OCI-LY3 (cell line): ENCODE measurements around the gene FBLIM1.

Source experiments
- H2AFZ ChIP-seq: fragments of 200-600, 300-600 bp; shearing (Covaris generic); 2 replicates; pipeline ENCODE4 v1.6.0; 2014; ENCODE audit warnings: antibody characterized with exemption, low read depth, low read length
- H3K27ac ChIP-seq: fragments of 200-600, 300-600 bp; sonication (generic); 2 replicates; pipeline ENCODE4 v1.5.1; 2014; ENCODE audit warnings: mild to moderate bottlenecking, low read length, moderate library complexity, mixed read lengths
- H3K27me3 ChIP-seq: fragments of 200-600, 300-600 bp; sonication (generic); 2 replicates; pipeline ENCODE4 v1.6.1; 2014; ENCODE audit warnings: low read depth, low read length, mixed read lengths
- H3K36me3 ChIP-seq: fragments of 200-600, 300-600 bp; sonication (generic); replicated peaks from 2 replicates; pipeline ENCODE3; 2014; ENCODE audit warnings: low read depth, low read length, mixed read lengths
- H3K4me1 ChIP-seq: fragments of 300-600, 200-600 bp; sonication (generic); 2 replicates; pipeline ENCODE4 v1.6.1; 2014; ENCODE audit warnings: low read length, mixed read lengths
- H3K4me2 ChIP-seq: fragments of 200-600, 300-600 bp; sonication (generic); 2 replicates; pipeline ENCODE4 v1.6.1; 2014; ENCODE audit warnings: low read length, mixed read lengths
- H3K4me3 ChIP-seq: fragments of 300-600, 200-600 bp; sonication (generic); 2 replicates; pipeline ENCODE4 v1.5.1; 2014; ENCODE audit warnings: antibody characterized with exemption, mild to moderate bottlenecking, low read length, moderate library complexity
- H3K79me2 ChIP-seq: fragments of 300-600, 200-600 bp; shearing (Covaris generic); 2 replicates; pipeline ENCODE4 v1.6.1; 2014; ENCODE audit warnings: mild to moderate bottlenecking, low read length, mixed read lengths
- H3K9ac ChIP-seq: fragments of 300-600, 200-600 bp; shearing (Covaris generic); 2 replicates; pipeline ENCODE4 v1.6.0; 2014; ENCODE audit warnings: mild to moderate bottlenecking, low read length, moderate library complexity
- H3K9me3 ChIP-seq: fragments of 200-600, 300-600 bp; shearing (Covaris generic); 2 replicates; pipeline ENCODE4 v1.6.1; 2014; ENCODE audit warnings: low read length, mixed read lengths; ENCODE audit not compliant: insufficient read depth
- H4K20me1 ChIP-seq: fragments of 200-600, 300-600 bp; sonication (generic); 2 replicates; pipeline ENCODE4 v1.6.1; 2016; ENCODE audit warnings: low read length, mixed read lengths; ENCODE audit not compliant: insufficient read depth
- CTCF ChIP-seq: fragments of 200-600, 300-600 bp; sonication (generic); IDR thresholded peaks from 2 replicates; pipeline ENCODE4 v1.5.1; 2014; ENCODE audit warnings: antibody characterized with exemption, low read length, low read depth
- EZH2phosphoT487 ChIP-seq: fragments of 200-600 bp; shearing (Covaris generic); IDR thresholded peaks from 2 replicates; pipeline ENCODE4 v1.6.1; 2018; ENCODE audit warnings: antibody characterized with exemption, mixed run types, low read depth

FBLIM1 gene

GRCh38 chr1:15751717-15752116, 6.9 kb upstream of the FBLIM1 start:
- H3K36me3 ChIP-seq = no peaks in the 10 kb centered on the region
- no peaks in the 10 kb centered on the region for H4K20me1 ChIP-seq
- no peak overlapping the region for H3K4me2 ChIP-seq
- H3K27ac ChIP-seq = no peak overlapping the region
- H3K9me3 ChIP-seq = no peaks in the 10 kb centered on the region
- H3K79me2 ChIP-seq = no peaks in the 10 kb centered on the region
- H2AFZ ChIP-seq = no peak overlapping the region
- H3K4me3 ChIP-seq = no peak overlapping the region
- no peaks in the 10 kb centered on the region for H3K4me1 ChIP-seq
- no peak overlapping the region for H3K9ac ChIP-seq
- no peaks in the 10 kb centered on the region; the same call in 1 of the 2 replicates for H3K27me3 ChIP-seq
- TF ChIP-seq CTCF (no peak), EZH2phosphoT487 (no peak)

GRCh38 chr1:15753776-15754175, 4.8 kb upstream of the FBLIM1 start:
- Histone ChIP-seq H3K9ac (no peak overlapping the region), H3K27ac (no peak overlapping the region), H3K79me2 (no peaks in the 10 kb centered on the region), H3K9me3 (no peaks in the 10 kb centered on the region), H2AFZ (no peak overlapping the region), H3K4me3 (no peak overlapping the region), H3K27me3 (peaks cover 5% of the 10 kb centered on the region; the same call in 1 of the 2 replicates), H4K20me1 (no peaks in the 10 kb centered on the region), H3K4me1 (no peaks in the 10 kb centered on the region), H3K4me2 (no peak overlapping the region), H3K36me3 (no peaks in the 10 kb centered on the region)
- TF ChIP-seq CTCF (no peak), EZH2phosphoT487 (no peak)

- Histone ChIP-seq H3K9ac (no peak overlapping the region), H2AFZ (no peak overlapping the region), H4K20me1 (no peaks in the 10 kb centered on the region), H3K27me3 (peaks cover 5% of the 10 kb centered on the region; the same call in 1 of the 2 replicates), H3K9me3 (no peaks in the 10 kb centered on the region), H3K36me3 (no peaks in the 10 kb centered on the region), H3K4me3 (no peak overlapping the region), H3K4me2 (no peak overlapping the region), H3K27ac (no peak overlapping the region), H3K4me1 (no peaks in the 10 kb centered on the region), H3K79me2 (no peaks in the 10 kb centered on the region)
- TF ChIP-seq CTCF = no peak
- no peak for TF ChIP-seq EZH2phosphoT487
Measured at GRCh38 chr1:15755021-15755645, 3.5 kb upstream of the FBLIM1 start.

GRCh38 chr1:15755646-15756040, 3.0 kb upstream of the FBLIM1 start:
- Histone ChIP-seq H3K9me3 (no peaks in the 10 kb centered on the region), H3K27ac (no peak overlapping the region), H3K9ac (no peak overlapping the region), H3K4me1 (no peaks in the 10 kb centered on the region), H3K79me2 (no peaks in the 10 kb centered on the region), H3K4me3 (no peak overlapping the region), H2AFZ (no peak overlapping the region), H3K36me3 (no peaks in the 10 kb centered on the region), H3K27me3 (peaks cover 5% of the 10 kb centered on the region; the same call in 1 of the 2 replicates), H3K4me2 (no peak overlapping the region), H4K20me1 (no peaks in the 10 kb centered on the region)
- TF ChIP-seq CTCF (no peak), EZH2phosphoT487 (no peak)
